OCI-LY7 (cell line): ENCODE results near the gene PPP1R16B. TPM values are rescaled to one million over a fixed set of nuclear protein-coding genes. Genes with fewer than 3 reads are reported as not detected.

Experiments used
- BruUV-seq: library from RNA; stranded (reverse); fragments of 400-500 nt; replicated peaks from 2 replicates; lab custom pipeline; 2021; lab: Mats Ljungman, UMichigan
- CTCF ChIA-PET: fragments of 300-600 bp; sonication (Branson Sonifier 250); formaldehyde crosslinking; loops from one replicate; lab custom pipeline; 2022; ENCODE audit warnings: antibody characterized with exemption; ENCODE audit not compliant: unreplicated experiment; lab: Charles Lee
- POLR2A ChIA-PET: fragments of 300-600 bp; sonication (Branson Sonifier 250); formaldehyde crosslinking; loops from one replicate; lab custom pipeline; 2022; ENCODE audit warnings: antibody characterized with exemption; lab: Charles Lee
- DNase-seq: peaks from one replicate; pipeline ENCODE4 v3.0.0-alpha.2; 2015; ENCODE audit warnings: low spot score
- H2AFZ ChIP-seq: fragments of 200-600 bp; sonication (generic), shearing (Covaris generic); 2 replicates; pipeline ENCODE4 v1.6.1; 2014; ENCODE audit warnings: mild to moderate bottlenecking, antibody characterized with exemption, low read length, moderate library complexity
- H3K27ac ChIP-seq: fragments of 200-600 bp; sonication (generic); 2 replicates; pipeline ENCODE4 v1.5.1; 2014; ENCODE audit warnings: mixed run types, low read depth, mild to moderate bottlenecking, moderate library complexity, low read length, inconsistent platforms; ENCODE audit not compliant: poor library complexity, severe bottlenecking
- H3K36me3 ChIP-seq: fragments of 200-600 bp; sonication (generic); 2 replicates; pipeline ENCODE4 v1.6.1; 2014; ENCODE audit warnings: mild to moderate bottlenecking, antibody characterized with exemption, low read length, moderate library complexity, mixed read lengths; ENCODE audit not compliant: insufficient read depth
- H3K4me1 ChIP-seq: fragments of 200-600 bp; sonication (generic); 2 replicates; pipeline ENCODE4 v1.5.1; 2014; ENCODE audit warnings: mild to moderate bottlenecking, low read length; ENCODE audit not compliant: insufficient read depth, poor library complexity, severe bottlenecking
- H3K4me2 ChIP-seq: fragments of 200-600 bp; sonication (generic); 2 replicates; pipeline ENCODE4 v1.6.1; 2014; ENCODE audit warnings: mild to moderate bottlenecking, low read length
- H3K4me3 ChIP-seq: fragments of 200-600 bp; sonication (generic); 2 replicates; pipeline ENCODE4 v1.5.1; 2014; ENCODE audit warnings: mild to moderate bottlenecking, low read depth, low read length; ENCODE audit not compliant: poor library complexity, severe bottlenecking
- H3K79me2 ChIP-seq: fragments of 200-600 bp; sonication (generic); 2 replicates; pipeline ENCODE4 v1.6.1; 2016; ENCODE audit warnings: low read depth, mild to moderate bottlenecking, low read length, moderate library complexity, mixed read lengths; ENCODE audit not compliant: insufficient read depth
- H3K9me2 ChIP-seq: fragments of 200-600 bp; sonication (generic); 2 replicates; pipeline ENCODE4 v1.6.1; 2016; ENCODE audit warnings: mild to moderate bottlenecking, low read length, mixed read lengths; ENCODE audit not compliant: insufficient read depth
- H3K9me3 ChIP-seq: fragments of 200-600 bp; sonication (generic); 2 replicates; pipeline ENCODE4 v1.6.1; 2014; ENCODE audit warnings: mild to moderate bottlenecking, mixed run types, low read length, mixed read lengths
- H4K20me1 ChIP-seq: fragments of 200-600 bp; sonication (generic); 2 replicates; pipeline ENCODE4 v1.6.1; 2014; ENCODE audit warnings: mild to moderate bottlenecking, antibody characterized with exemption, low read length, moderate library complexity, mixed read lengths; ENCODE audit not compliant: insufficient read depth
- EZH2phosphoT487 ChIP-seq: fragments of 200-600 bp; sonication (generic); IDR thresholded peaks from 2 replicates; pipeline ENCODE4 v1.6.1; 2018; ENCODE audit warnings: low read depth, borderline replicate concordance, mild to moderate bottlenecking, mixed run types, antibody characterized with exemption, low read length, moderate library complexity, mixed read lengths
- intact Hi-C: fragments of 100-400 bp; cut with micrococcal nuclease; formaldehyde crosslinking; loops from one replicate; pipeline ENCODE4 v1.10.0; 2022; ENCODE audit not compliant: unreplicated experiment
- total RNA-seq, 2 experiments: library from RNA; depleted of rRNA in 1 of 2; stranded (reverse); fragments of >200 nt in 1 of 2; shearing (Covaris generic) in 1 of 2; gene quantifications; 2 replicates each; pipeline ENCODE4 v1.2.3, GENCODE V29; 2014 to 2022
- TF ChIP-seq, protein P1 (sequence below): fragments of 200-600 bp; sonication (generic); conservative IDR thresholded peaks from 2 replicates; pipeline ENCODE4 v1.5.1; 2014; ENCODE audit warnings: mild to moderate bottlenecking, antibody characterized with exemption, low read length, moderate library complexity, mixed read lengths

Gene PPP1R16B
- total RNA-seq, 2 experiments from 2014 or later = 45.4 to 49.7 TPM

DNA sequence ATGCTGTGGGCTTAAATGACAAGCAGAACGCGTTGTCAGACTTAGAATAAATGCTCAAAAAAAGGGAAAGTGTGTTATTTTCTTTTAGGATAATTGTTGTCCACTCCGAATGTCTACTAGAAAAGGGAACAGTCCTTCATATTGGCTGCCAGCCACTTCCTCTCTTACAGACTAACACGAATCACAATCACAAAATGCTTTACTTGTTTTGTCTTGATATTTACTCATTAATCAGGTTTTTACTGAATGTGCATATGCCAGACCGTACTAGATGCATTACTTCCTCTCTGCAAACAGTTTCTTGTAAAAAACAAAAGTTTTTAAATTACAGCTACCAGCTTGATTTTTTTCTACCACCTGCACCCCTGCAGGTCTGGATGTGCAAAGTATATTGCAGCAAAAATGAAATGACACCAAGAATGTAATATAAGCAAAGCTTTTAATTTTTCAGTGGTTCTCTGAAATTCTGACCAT, 157.5 kb downstream of the PPP1R16B start:
- Histone ChIP-seq H3K79me2 (peaks cover 38% of the 10 kb centered on the region), H3K27ac (peak overlapping the region; percentile 80), H3K9me3 (no peaks in the 10 kb centered on the region), H3K4me3 (peak overlapping the region; percentile 90), H3K9me2 (no peaks in the 10 kb centered on the region), H4K20me1 (peaks cover 4% of the 10 kb centered on the region; the same call in 1 of the 2 replicates), H2AFZ (peak overlapping the region; percentile 72; the same call in 1 of the 2 replicates), H3K4me2 (peak overlapping the region; percentile 86), H3K36me3 (peaks cover 17% of the 10 kb centered on the region; the same call in 1 of the 2 replicates), H3K4me1 (peaks cover 22% of the 10 kb centered on the region)
- intact Hi-C loops = loop anchor here (1.0 to 10.0 kb wide), 3 partner anchors 37 to 518 kb away; partner anchors contain the start of genes FAM83D and PPP1R16B
- BruUV-seq = TSS peak; percentile 72
- TF ChIP-seq, protein P1, sequence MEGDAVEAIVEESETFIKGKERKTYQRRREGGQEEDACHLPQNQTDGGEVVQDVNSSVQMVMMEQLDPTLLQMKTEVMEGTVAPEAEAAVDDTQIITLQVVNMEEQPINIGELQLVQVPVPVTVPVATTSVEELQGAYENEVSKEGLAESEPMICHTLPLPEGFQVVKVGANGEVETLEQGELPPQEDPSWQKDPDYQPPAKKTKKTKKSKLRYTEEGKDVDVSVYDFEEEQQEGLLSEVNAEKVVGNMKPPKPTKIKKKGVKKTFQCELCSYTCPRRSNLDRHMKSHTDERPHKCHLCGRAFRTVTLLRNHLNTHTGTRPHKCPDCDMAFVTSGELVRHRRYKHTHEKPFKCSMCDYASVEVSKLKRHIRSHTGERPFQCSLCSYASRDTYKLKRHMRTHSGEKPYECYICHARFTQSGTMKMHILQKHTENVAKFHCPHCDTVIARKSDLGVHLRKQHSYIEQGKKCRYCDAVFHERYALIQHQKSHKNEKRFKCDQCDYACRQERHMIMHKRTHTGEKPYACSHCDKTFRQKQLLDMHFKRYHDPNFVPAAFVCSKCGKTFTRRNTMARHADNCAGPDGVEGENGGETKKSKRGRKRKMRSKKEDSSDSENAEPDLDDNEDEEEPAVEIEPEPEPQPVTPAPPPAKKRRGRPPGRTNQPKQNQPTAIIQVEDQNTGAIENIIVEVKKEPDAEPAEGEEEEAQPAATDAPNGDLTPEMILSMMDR = no peak
- no peak for TF ChIP-seq EZH2phosphoT487
- peak; percentile 14 for DNase-seq
- ChIA-PET POLR2A (interaction anchor here (1.1 to 3.3 kb wide), 10 partner anchors 11 to 216 kb away, joined by 3 to 11 read pairs (median 6); partner anchors contain the start of gene ACTR5), CTCF (no interaction called here)

DNA sequence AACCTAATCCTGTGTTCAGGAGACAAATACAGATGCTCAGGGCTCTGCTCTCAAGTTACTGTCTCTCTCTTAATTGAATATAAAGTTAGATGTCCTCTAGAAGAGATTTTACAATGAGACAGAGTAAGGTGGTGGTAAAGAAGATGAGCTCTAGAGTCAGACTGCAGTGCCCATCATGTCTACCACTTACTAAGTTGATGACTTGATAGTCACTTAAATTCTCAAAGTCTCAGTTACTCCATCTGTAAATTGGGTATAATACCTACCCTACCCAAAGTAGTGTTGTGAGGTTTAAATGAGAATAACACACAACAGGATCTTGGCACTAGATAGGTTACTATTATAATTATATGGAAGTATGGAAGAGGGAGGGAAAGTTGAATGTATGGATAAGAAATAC, 158.2 kb downstream of the PPP1R16B start:
- H3K9me3 ChIP-seq = no peaks in the 10 kb centered on the region
- peaks cover 22% of the 10 kb centered on the region for H3K4me1 ChIP-seq
- peaks cover 20% of the 10 kb centered on the region; the same call in 1 of the 2 replicates for H3K36me3 ChIP-seq
- intact Hi-C loops = loop anchor here (5.0 to 10.0 kb wide), 2 partner anchors 156 to 519 kb away; partner anchors contain the start of gene PPP1R16B
- H3K79me2 ChIP-seq = peaks cover 38% of the 10 kb centered on the region
- H3K4me3 ChIP-seq = peak overlapping the region; percentile 90
- CTCF ChIA-PET = no interaction called here
- POLR2A ChIA-PET = interaction anchor here (1.1 to 3.3 kb wide), 5 partner anchors 16 to 215 kb away, joined by 4 to 11 read pairs (median 9); partner anchors contain the start of gene ACTR5
- no peak for DNase-seq
- peaks cover 4% of the 10 kb centered on the region; the same call in 1 of the 2 replicates for H4K20me1 ChIP-seq
- TF ChIP-seq, protein P1 = no peak
- no peak for TF ChIP-seq EZH2phosphoT487
- no peak overlapping the region for H2AFZ ChIP-seq
- H3K4me2 ChIP-seq = peak overlapping the region; percentile 86
- no peaks in the 10 kb centered on the region for H3K9me2 ChIP-seq
- no peak overlapping the region for H3K27ac ChIP-seq
- BruUV-seq = no TSS peak

DNA sequence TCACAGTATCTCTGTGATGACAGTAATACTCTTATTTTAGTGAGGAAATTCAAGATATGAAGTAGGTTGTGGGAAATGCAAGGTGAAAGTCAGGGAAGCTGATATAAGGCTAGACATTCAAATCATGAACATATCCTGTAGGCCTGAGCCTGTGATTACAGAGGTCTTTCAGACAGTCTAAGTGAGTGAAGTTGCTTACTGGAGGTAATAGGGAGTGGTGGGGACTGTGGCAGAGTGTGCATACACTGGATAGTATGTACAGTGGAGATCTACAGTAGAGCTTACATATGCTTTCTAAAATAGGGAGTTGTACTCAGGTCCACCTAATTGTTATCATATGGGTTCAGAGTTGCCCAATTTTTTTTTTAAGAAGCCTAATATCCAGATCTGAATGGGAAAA, 159.8 kb downstream of the PPP1R16B start:
- TF ChIP-seq, protein P1 = no peak
- TF ChIP-seq EZH2phosphoT487 = no peak
- peaks cover 22% of the 10 kb centered on the region for H3K4me1 ChIP-seq
- DNase-seq = no peak
- H3K4me3 ChIP-seq = no peak overlapping the region
- no peak overlapping the region for H3K4me2 ChIP-seq
- H3K9me3 ChIP-seq = no peaks in the 10 kb centered on the region
- no peak overlapping the region for H2AFZ ChIP-seq
- BruUV-seq = no TSS peak
- intact Hi-C loops = loop anchor here (10.0 kb wide), 1 partner anchor 520 kb away; no protein-coding TSS in a partner anchor
- no peak overlapping the region for H3K27ac ChIP-seq
- ChIA-PET CTCF (no interaction called here), POLR2A (interaction anchor here (1.5 kb wide), 1 partner anchor 8 kb away, joined by 4 read pairs; no protein-coding TSS in a partner anchor)
- no peaks in the 10 kb centered on the region for H3K9me2 ChIP-seq
- peaks cover 35% of the 10 kb centered on the region; the same call in 1 of the 2 replicates for H3K36me3 ChIP-seq
- peaks cover 4% of the 10 kb centered on the region; the same call in 1 of the 2 replicates for H4K20me1 ChIP-seq
- peaks cover 38% of the 10 kb centered on the region for H3K79me2 ChIP-seq
